ENCODE results near the gene CMC4.

Gene CMC4

DNA sequence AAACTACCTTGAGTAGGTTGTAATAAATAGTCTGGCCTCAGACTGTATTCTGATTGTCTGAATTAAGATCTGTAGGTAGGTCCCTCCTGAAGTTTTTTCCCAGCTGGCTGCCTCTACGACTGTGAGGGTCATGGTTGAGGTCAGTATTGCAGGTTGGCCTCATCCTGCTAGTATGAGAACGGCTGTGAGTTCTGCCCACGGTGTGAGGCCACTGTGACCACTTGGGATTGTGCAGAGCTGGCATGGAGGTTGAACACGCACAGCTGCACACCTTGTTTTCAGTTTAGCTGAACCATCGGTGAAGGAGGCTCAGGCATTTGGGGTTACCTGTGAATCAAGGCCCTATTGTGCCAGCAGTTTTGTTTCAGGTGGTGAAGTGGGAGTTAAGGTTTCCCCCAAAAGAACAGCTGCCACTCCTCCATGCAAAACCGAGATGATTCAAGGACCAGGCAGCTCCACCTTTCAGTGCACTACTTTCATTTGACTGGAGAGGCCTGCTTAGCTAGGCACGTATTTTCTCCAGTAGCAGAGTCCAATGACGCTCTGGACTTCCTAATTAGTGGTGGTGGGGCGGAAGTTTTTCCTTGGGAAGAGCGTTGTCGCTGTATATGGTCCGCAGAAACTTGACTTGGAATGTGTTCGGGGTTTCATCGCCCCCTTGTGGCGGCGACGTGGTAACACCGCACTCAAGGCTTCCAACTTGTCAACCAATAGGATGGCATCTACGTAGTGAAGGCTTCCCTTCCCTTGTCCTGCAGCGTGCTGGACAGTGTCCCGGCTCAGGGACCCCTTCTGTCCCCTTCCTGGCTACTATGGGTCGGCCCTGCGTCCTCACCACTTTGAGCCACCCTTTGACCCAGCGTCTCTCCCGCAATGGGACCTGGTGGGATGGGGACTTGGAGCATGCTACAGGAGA is 13.8 kb downstream of the CMC4 start:
- Histone ChIP-seq H3K4me3 (ENCODE audit: low read depth, low read length) (no peak overlapping the region), H3K27me3 (ENCODE audit: insufficient read depth, low read depth, severe bottlenecking) (no peaks in the 10 kb centered on the region), H3K27ac (no peak overlapping the region), H3K36me3 (peaks cover 20% of the 10 kb centered on the region), H3K9me3 (ENCODE audit: severe bottlenecking) (no peaks in the 10 kb centered on the region)
- TF ChIP-seq, protein P1, sequence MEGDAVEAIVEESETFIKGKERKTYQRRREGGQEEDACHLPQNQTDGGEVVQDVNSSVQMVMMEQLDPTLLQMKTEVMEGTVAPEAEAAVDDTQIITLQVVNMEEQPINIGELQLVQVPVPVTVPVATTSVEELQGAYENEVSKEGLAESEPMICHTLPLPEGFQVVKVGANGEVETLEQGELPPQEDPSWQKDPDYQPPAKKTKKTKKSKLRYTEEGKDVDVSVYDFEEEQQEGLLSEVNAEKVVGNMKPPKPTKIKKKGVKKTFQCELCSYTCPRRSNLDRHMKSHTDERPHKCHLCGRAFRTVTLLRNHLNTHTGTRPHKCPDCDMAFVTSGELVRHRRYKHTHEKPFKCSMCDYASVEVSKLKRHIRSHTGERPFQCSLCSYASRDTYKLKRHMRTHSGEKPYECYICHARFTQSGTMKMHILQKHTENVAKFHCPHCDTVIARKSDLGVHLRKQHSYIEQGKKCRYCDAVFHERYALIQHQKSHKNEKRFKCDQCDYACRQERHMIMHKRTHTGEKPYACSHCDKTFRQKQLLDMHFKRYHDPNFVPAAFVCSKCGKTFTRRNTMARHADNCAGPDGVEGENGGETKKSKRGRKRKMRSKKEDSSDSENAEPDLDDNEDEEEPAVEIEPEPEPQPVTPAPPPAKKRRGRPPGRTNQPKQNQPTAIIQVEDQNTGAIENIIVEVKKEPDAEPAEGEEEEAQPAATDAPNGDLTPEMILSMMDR (IDR thresholded peaks at IDR 0.05; ENCODE audit: low read depth, low read length) = peak; percentile 95
- peak; percentile 78 for DNase-seq

DNA sequence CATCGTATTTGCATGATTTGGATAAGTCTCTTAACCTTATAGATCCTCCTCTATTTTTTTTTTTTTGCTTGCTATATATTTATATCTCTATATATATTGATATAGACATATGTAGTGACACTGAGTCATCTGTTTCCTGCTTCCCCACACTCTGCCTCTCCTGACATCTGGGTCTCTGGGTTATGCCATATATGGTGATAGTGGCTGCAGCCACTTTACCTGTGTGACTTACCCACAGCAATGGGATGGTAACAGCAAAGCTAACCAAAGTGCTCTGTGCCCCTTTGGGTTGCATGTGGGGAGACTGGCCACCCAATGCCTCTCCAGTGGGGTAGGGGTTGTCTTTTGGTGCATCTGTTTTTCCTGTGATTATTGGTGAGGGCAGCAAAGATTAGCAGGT is 14.5 kb downstream of the CMC4 start:
- Histone ChIP-seq H3K9me3 (ENCODE audit: severe bottlenecking) (no peaks in the 10 kb centered on the region), H3K4me3 (ENCODE audit: low read depth, low read length) (no peak overlapping the region), H3K36me3 (peaks cover 27% of the 10 kb centered on the region), H3K27me3 (ENCODE audit: insufficient read depth, low read depth, severe bottlenecking) (no peaks in the 10 kb centered on the region), H3K27ac (no peak overlapping the region)
- TF ChIP-seq, protein P1 (IDR thresholded peaks at IDR 0.05; ENCODE audit: low read depth, low read length) = no peak
- no peak for DNase-seq

DNA sequence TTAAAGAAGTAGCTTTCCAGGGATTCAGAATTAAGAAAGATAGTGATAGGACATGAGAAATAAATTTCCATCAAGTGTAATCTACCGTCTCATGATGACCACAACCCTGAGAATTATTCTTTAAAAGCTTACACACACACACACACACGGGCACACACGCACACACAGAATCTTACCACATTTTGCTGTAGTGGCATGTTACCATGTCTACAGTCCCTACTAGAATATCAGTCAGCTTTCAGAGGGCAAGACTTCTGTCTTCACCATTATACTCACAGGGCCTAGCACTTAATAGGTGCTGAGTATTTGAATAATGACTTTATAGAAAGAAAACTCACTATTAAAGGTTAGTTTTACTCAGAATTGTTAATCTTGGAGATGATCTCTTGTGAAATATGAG is 15.4 kb downstream of the CMC4 start:
- Histone ChIP-seq H3K27ac (no peak overlapping the region), H3K4me3 (ENCODE audit: low read depth, low read length) (no peak overlapping the region), H3K36me3 (peaks cover 26% of the 10 kb centered on the region), H3K27me3 (ENCODE audit: insufficient read depth, low read depth, severe bottlenecking) (no peaks in the 10 kb centered on the region), H3K9me3 (ENCODE audit: severe bottlenecking) (no peaks in the 10 kb centered on the region)
- TF ChIP-seq, protein P1 (IDR thresholded peaks at IDR 0.05; ENCODE audit: low read depth, low read length) = no peak
- DNase-seq = no peak

DNA sequence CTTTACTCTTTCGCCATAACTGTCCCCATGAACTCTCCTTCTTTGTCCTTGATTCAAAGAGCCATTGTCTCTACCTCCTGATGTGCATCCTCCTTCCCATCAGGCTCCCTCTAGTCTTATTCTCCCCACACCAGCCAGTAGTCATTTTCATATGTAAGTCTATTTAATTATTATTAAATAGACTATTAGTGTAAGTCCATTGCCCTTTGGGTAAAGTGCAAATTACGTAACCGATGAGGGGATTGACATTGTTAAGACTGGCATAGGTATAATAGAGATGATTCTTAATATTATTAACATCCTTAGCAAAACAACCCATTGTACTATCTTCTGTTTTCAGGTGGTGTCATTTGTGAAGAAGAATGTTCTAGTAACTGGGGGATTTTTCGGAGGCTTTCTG is 16.7 kb downstream of the CMC4 start:
- H3K4me3 ChIP-seq (ENCODE audit: low read depth, low read length) = no peak overlapping the region
- DNase-seq = no peak
- no peaks in the 10 kb centered on the region for H3K27me3 ChIP-seq (ENCODE audit: insufficient read depth, low read depth, severe bottlenecking)
- H3K9me3 ChIP-seq (ENCODE audit: severe bottlenecking) = no peaks in the 10 kb centered on the region
- peaks cover 26% of the 10 kb centered on the region for H3K36me3 ChIP-seq
- no peak overlapping the region for H3K27ac ChIP-seq
- TF ChIP-seq, protein P1 (IDR thresholded peaks at IDR 0.05; ENCODE audit: low read depth, low read length) = no peak

DNA sequence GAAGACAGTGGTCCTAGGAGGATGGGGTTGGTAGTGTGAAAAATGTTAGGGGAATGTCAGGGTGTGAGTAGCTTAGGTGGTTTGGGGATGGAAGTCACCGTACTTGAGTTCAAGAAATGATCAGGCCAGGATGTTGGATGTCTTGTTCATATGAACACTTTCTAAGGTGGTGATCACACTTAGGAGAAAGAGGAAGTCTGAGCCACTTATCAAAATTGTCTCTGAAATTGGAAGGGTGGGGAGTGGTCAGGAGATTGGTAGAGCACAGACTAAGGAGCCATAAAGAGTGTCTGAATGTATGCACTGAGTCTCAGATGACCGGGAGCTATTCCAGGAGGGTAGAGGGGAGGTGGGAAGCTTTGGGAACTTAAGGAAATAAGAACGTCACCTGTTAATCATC is 17.3 kb downstream of the CMC4 start:
- Histone ChIP-seq H3K27ac (no peak overlapping the region), H3K36me3 (peaks cover 26% of the 10 kb centered on the region), H3K27me3 (ENCODE audit: insufficient read depth, low read depth, severe bottlenecking) (no peaks in the 10 kb centered on the region), H3K4me3 (ENCODE audit: low read depth, low read length) (no peak overlapping the region), H3K9me3 (ENCODE audit: severe bottlenecking) (no peaks in the 10 kb centered on the region)
- TF ChIP-seq, protein P1 (IDR thresholded peaks at IDR 0.05; ENCODE audit: low read depth, low read length) = no peak
- DNase-seq = no peak

Data from WERI-Rb-1 (cell line).